HUES6 (cell line): ENCODE data around the gene LRRC75A.
"Not testable (repeated sequence)": the region's sequence is repeated elsewhere in the genome, so short reads cannot be mapped to it uniquely, and the experiment has no call there.

Experiments used
- H3K27ac ChIP-seq: 2 replicates; pipeline ENCODE4 v1.7.0; 2013; ENCODE audit warnings: low read depth, mild to moderate bottlenecking, low read length, inconsistent platforms
- H3K27me3 ChIP-seq: 2 replicates; pipeline ENCODE4 v1.6.1; 2013; ENCODE audit warnings: low read length; ENCODE audit not compliant: control insufficient read depth, insufficient read depth
- H3K36me3 ChIP-seq: 2 replicates; pipeline ENCODE4 v1.6.1; 2013; ENCODE audit warnings: low read length; ENCODE audit not compliant: control insufficient read depth, insufficient read depth
- H3K4me1 ChIP-seq: 2 replicates; pipeline ENCODE4 v1.6.1; 2013; ENCODE audit warnings: low read length; ENCODE audit not compliant: control insufficient read depth, insufficient read depth
- H3K4me3 ChIP-seq: 2 replicates; pipeline ENCODE4 v1.5.1; 2013; ENCODE audit warnings: low read depth, low read length
- H3K9ac ChIP-seq: one replicate; pipeline ENCODE4 v1.6.1; 2013; ENCODE audit warnings: mild to moderate bottlenecking, low read length
- H3K9me3 ChIP-seq: 2 replicates; pipeline ENCODE4 v1.6.1; 2013; ENCODE audit warnings: low read depth, low read length; ENCODE audit not compliant: control insufficient read depth, insufficient read depth

Gene LRRC75A

GRCh38 chr17:16491703-16492612 is at the start of gene LRRC75A:
TSS of gene LRRC75A (minus strand) at chr17:16492193. CDS start at chr17:16491990, 203 bp downstream.
- Histone ChIP-seq H3K27ac (no peak within 1 kb of the TSS), H3K4me1 (peaks cover 52% of the 10 kb centered on the region), H3K9me3 (no peaks in the 10 kb centered on the region), H3K9ac (peak within 1 kb of the TSS; percentile 47), H3K4me3 (peak within 1 kb of the TSS; percentile 69), H3K27me3 (peaks cover 32% of the 10 kb centered on the region), H3K36me3 (no peaks in the 10 kb centered on the region)

GRCh38 chr17:16537130-16537458 is 45.1 kb upstream of the LRRC75A start:
- no peaks in the 10 kb centered on the region for H3K36me3 ChIP-seq
- no peak overlapping the region for H3K9ac ChIP-seq
- H3K4me3 ChIP-seq, result no peak overlapping the region
- no peaks in the 10 kb centered on the region for H3K27me3 ChIP-seq
- H3K9me3 ChIP-seq, result peaks cover 5% of the 10 kb centered on the region; the same call in 1 of the 2 replicates
- no peak overlapping the region for H3K27ac ChIP-seq
- H3K4me1 ChIP-seq, result no peaks in the 10 kb centered on the region

- Histone ChIP-seq H3K27ac (no peak overlapping the region), H3K9ac (no peak overlapping the region), H3K27me3 (no peaks in the 10 kb centered on the region), H3K36me3 (no peaks in the 10 kb centered on the region), H3K9me3 (no peaks in the 10 kb centered on the region), H3K4me3 (no peak overlapping the region), H3K4me1 (no peaks in the 10 kb centered on the region)
These were observed 42.2 kb upstream of the LRRC75A start for GRCh38 chr17:16534236-16534635.

GRCh38 chr17:16529906-16530305 is 37.9 kb upstream of the LRRC75A start:
- Histone ChIP-seq H3K4me3 (no peak overlapping the region), H3K4me1 (no peaks in the 10 kb centered on the region), H3K27ac (no peak overlapping the region), H3K9ac (no peak overlapping the region), H3K27me3 (no peaks in the 10 kb centered on the region), H3K9me3 (no peaks in the 10 kb centered on the region), H3K36me3 (no peaks in the 10 kb centered on the region)

- Histone ChIP-seq H3K27ac (no peak overlapping the region), H3K4me3 (no peak overlapping the region), H3K36me3 (no peaks in the 10 kb centered on the region), H3K4me1 (no peaks in the 10 kb centered on the region), H3K9ac (no peak overlapping the region), H3K9me3 (no peaks in the 10 kb centered on the region), H3K27me3 (no peaks in the 10 kb centered on the region)
These were observed 35.3 kb upstream of the LRRC75A start for GRCh38 chr17:16527298-16527697.

GRCh38 chr17:16525556-16525955 is 33.6 kb upstream of the LRRC75A start:
- H3K4me1 ChIP-seq, H3K36me3 ChIP-seq, H3K27me3 ChIP-seq, H3K27ac ChIP-seq, H3K9me3 ChIP-seq, H3K4me3 ChIP-seq, H3K9ac ChIP-seq: not testable (repeated sequence)

- no peak overlapping the region for H3K9ac ChIP-seq
- H3K9me3 ChIP-seq, result no peaks in the 10 kb centered on the region
- H3K27me3 ChIP-seq, result no peaks in the 10 kb centered on the region
- H3K27ac ChIP-seq, result no peak overlapping the region
- H3K36me3 ChIP-seq, result no peaks in the 10 kb centered on the region
- H3K4me1 ChIP-seq, result peaks cover 13% of the 10 kb centered on the region
- no peak overlapping the region for H3K4me3 ChIP-seq
These were observed 29.2 kb upstream of the LRRC75A start for GRCh38 chr17:16521070-16521727.

- Histone ChIP-seq H3K9ac (no peak overlapping the region), H3K9me3 (no peaks in the 10 kb centered on the region), H3K4me1 (peaks cover 16% of the 10 kb centered on the region), H3K27me3 (no peaks in the 10 kb centered on the region), H3K27ac (no peak overlapping the region), H3K4me3 (no peak overlapping the region), H3K36me3 (no peaks in the 10 kb centered on the region)
These were observed 27.0 kb upstream of the LRRC75A start for GRCh38 chr17:16519021-16519420.

- Histone ChIP-seq H3K4me3 (no peak overlapping the region), H3K27ac (no peak overlapping the region), H3K9me3 (no peaks in the 10 kb centered on the region), H3K4me1 (peaks cover 17% of the 10 kb centered on the region), H3K36me3 (no peaks in the 10 kb centered on the region), H3K27me3 (no peaks in the 10 kb centered on the region), H3K9ac (no peak overlapping the region)
These were observed 25.5 kb upstream of the LRRC75A start for GRCh38 chr17:16517477-16517876.

- Histone ChIP-seq H3K4me3 (peak overlapping the region; percentile 10; the same call in 1 of the 2 replicates), H3K9me3 (no peaks in the 10 kb centered on the region), H3K36me3 (no peaks in the 10 kb centered on the region), H3K9ac (no peak overlapping the region), H3K27ac (no peak overlapping the region), H3K4me1 (peaks cover 25% of the 10 kb centered on the region), H3K27me3 (no peaks in the 10 kb centered on the region)
These were observed 24.6 kb upstream of the LRRC75A start for GRCh38 chr17:16516594-16517051.

- no peaks in the 10 kb centered on the region for H3K27me3 ChIP-seq
- H3K4me1 ChIP-seq, result peaks cover 23% of the 10 kb centered on the region
- H3K9me3 ChIP-seq, result no peaks in the 10 kb centered on the region
- H3K27ac ChIP-seq, result no peak overlapping the region
- H3K9ac ChIP-seq, result no peak overlapping the region
- H3K4me3 ChIP-seq, result no peak overlapping the region
- no peaks in the 10 kb centered on the region for H3K36me3 ChIP-seq
These were observed 23.9 kb upstream of the LRRC75A start for GRCh38 chr17:16515933-16516332.
